Globus pallidus (tissue), 1 donor: Measurements from ENCODE around the gene TNIK.
A peak's percentile ranks its signal among the peaks of the same experiment; 100 is the strongest.

Experiments
- DNase-seq: peaks from one replicate; pipeline ENCODE4 v3.0.0-alpha.2; 2015; ENCODE audit warnings: low spot score

TNIK gene

DNA sequence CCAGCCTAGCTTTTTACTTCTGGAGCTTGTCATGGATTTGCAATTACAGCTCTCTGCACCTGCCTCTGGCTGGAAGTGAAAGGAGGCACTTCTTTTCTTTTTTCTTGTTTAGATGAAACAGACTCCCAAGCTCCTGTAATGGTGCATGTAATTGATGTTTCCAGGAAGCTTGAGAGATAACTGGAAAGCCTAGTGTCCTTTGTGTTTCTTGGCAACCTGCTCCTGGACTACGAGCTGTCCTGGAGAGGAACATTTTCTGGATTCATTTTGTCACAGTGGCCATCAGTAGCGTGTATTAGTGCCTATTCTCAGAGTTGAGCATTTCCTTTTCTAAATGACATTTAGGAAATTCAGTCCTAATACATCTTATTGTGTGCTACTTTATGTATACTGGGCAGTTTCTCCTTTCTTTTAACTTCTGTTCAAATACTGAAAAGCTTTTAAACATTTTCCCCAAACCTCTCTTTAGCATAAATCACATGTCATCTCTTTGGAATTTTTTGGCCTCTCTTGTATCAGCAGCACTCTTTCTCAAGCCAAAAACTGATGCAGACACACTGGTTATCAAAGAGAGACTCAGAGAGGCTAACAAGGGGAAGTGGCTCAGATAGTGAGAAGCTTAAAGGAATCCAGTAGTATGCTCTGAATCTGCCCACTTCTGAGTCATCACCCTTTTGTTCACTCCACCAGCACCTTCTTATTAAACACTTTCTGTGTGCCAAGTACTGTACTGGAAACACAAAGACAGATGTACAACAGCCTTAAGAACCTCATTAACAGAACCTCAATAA lies 371.0 kb downstream of the TNIK start:
- peak; percentile 17 for DNase-seq

- no peak for DNase-seq
These were observed 371.7 kb downstream of the TNIK start for GRCh38 chr3:171088496-171088895.

DNA sequence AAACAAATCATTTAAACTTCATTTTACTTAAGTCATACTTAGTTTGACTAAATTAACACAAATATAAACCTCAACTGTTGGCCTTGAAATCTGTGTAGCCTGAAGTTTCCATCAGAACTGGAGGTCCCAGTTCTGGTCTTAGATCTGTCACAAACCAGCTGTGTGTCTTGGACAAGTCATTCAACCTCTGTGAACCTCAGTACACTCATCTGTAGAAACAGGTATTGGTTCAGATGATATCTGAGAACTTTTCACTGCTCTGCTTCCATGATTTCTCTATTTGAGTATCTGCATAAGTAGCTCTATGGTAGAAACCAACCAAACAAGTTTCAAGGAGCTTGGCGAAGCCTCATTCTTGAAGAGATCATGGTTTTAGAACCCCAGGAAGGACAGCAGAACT lies 373.3 kb downstream of the TNIK start:
- no peak for DNase-seq

- DNase-seq = no peak
These were observed 382.9 kb downstream of the TNIK start for GRCh38 chr3:171077261-171077660.

GRCh38 chr3:171072432-171072831 lies 387.8 kb downstream of the TNIK start:
- DNase-seq = no peak

- no peak for DNase-seq
These were observed 391.5 kb downstream of the TNIK start for GRCh38 chr3:171068658-171069057.

GRCh38 chr3:171066206-171066605 lies 394.0 kb downstream of the TNIK start:
- DNase-seq = no peak

GRCh38 chr3:171065732-171066131 lies 394.5 kb downstream of the TNIK start:
- no peak for DNase-seq

DNA sequence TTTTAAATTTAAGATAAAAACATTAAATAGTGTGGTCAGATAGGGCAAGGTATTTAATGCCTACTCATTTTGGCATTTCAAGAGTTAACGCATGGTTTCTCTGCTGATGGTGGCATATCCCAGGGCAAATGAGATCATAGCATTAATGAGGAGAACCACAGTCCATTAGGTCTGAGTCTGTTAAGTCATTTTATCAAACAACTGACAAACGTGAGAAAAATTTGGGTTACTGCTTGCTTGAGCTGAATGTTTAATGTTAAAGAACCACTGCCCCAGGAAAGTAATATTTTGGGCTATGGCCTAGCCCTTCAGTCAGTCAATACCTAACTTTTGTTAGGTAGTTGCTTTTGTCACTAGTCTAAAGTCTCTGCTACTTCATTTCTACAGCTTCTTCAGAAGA lies 395.7 kb downstream of the TNIK start:
- no peak for DNase-seq

DNA sequence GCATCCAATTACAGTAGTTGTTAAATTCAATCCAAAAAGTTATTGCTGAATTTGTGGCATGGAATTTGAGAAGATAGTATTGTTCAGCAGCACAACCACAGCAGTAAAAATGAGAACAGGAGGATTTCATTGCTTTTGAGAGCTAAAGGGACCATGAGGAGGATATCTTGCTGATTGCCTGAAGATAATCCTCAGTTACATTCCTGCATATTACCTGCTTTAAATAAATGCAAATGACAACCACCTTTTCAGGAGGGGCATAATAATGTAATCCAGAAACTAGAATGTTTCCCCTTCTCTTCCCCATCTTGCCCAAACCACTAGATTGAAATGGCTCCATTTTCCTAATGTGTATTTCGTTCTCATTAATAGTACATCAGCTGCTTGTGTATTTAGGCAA lies 398.5 kb downstream of the TNIK start:
- DNase-seq = no peak

- no peak for DNase-seq
These were observed 400.2 kb downstream of the TNIK start for GRCh38 chr3:171059978-171060377.

DNA sequence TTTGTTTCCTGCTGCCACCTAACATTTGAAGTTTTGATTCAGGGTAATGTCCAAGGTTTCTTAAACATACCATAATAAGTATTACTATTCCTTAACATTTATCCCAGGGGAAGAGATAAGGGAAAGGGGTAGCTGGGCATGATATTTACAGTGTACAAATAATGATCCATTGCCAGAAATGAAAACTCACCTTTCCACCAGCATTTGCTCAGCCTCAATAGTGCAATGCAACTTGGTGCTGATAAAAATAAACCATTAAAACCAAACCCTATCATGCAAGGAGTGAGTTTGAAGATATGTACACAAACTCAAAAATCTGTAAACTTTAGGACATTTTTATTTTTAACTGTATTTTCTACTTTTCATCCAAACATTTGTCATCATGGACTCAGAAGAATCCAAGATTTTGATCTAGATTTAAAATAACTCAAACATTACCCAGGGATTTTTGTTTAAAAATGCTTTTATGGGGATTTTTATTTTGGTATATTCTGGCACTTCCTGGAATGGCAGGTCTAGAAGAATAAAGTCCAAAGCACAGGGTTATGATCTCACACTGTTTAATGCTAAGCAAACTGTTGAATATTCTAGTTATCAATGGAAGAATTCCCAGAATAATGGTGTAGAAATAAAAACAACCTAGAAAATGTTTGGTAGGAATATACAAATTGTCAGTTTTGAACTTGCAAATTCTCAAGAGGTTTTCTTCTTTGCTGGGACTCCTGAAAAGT lies 401.2 kb downstream of the TNIK start:
- DNase-seq = no peak

DNA sequence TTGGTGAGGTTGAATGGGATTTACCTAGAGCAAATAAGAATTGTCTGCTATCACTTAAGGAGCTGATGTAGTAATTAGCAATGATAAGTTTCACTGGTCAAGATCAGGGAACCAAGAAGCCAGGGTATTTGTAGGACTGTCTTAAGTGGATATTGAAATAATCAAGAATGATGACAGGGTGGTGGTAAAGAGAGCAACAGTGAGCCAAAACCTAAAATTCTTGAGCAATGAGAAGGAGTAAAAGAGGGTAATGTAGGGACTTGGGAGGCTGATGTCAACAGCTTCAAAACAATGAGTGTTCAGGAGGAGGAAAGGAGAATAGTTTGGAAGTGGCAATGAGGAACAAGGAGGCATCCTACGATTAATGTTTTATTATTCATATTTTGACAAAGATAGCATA lies 402.1 kb downstream of the TNIK start:
- no peak for DNase-seq

DNA sequence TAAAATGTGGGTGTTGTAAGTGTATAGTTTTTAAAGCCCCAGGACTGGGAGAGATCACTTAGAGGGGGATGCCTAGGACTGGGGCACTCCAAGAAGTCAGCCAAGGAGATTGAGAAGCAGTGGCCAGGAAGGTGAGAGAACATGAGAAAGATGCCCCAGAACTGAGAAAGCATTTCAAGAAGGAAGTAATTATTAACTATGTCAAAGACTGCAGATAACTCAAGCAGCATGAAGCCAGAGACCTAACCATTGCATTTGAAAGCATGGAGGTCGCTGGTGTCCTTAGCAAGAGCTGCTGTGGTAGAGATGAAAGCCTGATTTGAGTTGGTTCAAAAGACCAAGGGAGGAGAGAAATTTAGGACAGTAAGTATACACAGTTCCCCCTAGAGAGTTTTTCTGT lies 403.1 kb downstream of the TNIK start:
- DNase-seq = no peak

DNA sequence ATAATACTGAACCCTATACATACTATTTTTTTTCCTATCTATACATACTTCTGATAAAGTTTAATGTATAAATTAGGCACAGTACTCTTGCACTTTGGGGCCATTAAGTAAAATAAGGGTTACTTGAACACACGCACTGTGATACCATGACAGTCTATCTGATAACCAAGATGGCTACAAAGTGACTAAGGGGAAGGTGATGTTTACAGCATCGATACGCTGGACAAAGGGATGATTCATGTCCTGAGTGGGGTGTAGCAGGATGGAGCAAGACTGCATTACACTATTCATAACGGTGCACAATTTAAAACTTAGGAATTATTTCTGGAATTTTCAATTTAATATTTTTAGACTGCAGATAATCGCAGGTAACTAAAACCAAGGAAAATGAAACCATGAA lies 403.7 kb downstream of the TNIK start:
- DNase-seq = no peak

DNA sequence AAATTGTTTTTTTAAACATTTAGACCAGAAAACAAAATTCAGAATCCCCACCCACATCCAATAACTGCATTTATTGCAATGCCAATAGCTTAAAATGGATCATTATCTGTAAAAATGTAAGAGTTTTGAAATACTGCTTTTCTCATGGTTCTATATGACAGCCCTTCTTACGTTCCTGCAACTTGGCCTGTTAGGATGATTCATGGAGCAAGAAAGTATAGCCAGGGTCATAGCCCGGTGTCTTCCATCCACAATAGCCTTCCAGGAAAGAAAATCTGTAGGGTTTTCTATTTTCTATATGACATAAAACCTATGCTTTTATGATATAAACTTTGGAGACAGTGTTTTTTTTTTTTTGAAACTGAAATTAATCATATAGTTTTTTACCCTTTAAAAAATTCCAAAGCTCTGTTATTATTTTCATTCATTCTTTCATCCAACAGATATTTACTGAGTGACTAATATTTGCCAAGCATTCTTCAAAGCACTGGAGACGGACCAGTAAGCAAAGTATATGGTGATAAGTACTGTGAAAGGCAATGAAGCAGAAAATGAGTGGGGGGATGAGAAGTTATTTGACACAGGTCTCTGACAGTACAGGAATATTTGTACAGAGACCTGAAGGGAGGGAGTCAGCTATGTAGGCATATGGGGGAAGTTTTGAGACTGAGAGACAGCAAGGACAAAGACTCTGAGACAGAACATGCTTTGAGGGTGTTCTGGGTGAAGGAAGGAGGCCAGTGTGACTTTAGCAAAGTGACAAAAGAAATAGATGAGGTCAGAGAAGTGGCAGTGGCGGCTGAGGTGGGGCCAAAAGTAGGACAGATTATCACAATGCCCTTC lies 404.6 kb downstream of the TNIK start:
- no peak for DNase-seq

GRCh38 chr3:171054921-171055320 lies 405.3 kb downstream of the TNIK start:
- DNase-seq = no peak

GRCh38 chr3:171054231-171054630 lies 406.0 kb downstream of the TNIK start:
- no peak for DNase-seq

DNA sequence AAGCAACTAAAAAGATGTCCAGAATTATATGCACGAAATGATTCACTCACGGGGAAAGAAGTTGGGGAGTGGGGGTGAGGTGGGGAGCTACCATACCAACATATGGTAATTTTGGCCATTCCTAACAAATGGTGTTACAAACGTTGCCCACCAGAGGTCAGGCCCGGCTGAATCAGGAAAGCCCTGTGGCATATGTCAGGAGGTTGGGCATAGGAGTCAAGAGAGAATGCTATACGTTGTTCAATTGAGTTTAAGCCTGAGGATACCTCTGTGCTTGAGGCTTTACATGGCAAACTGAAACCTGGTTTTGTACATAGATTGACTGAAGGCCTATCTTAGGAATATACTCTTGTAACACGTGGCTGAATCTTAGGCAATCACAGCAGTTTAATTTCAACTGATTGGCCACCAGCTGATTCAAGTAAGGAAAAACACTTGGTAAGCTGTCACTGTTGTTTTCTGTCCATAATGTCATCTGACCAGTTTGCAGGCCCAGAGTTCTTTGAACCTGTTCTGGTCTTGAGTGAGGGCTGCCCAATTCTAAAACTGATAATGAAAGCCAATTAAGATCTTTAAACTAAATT lies 410.3 kb downstream of the TNIK start:
- peak; percentile 70 for DNase-seq

- DNase-seq = no peak
These were observed 413.4 kb downstream of the TNIK start for GRCh38 chr3:171046760-171047159.

DNA sequence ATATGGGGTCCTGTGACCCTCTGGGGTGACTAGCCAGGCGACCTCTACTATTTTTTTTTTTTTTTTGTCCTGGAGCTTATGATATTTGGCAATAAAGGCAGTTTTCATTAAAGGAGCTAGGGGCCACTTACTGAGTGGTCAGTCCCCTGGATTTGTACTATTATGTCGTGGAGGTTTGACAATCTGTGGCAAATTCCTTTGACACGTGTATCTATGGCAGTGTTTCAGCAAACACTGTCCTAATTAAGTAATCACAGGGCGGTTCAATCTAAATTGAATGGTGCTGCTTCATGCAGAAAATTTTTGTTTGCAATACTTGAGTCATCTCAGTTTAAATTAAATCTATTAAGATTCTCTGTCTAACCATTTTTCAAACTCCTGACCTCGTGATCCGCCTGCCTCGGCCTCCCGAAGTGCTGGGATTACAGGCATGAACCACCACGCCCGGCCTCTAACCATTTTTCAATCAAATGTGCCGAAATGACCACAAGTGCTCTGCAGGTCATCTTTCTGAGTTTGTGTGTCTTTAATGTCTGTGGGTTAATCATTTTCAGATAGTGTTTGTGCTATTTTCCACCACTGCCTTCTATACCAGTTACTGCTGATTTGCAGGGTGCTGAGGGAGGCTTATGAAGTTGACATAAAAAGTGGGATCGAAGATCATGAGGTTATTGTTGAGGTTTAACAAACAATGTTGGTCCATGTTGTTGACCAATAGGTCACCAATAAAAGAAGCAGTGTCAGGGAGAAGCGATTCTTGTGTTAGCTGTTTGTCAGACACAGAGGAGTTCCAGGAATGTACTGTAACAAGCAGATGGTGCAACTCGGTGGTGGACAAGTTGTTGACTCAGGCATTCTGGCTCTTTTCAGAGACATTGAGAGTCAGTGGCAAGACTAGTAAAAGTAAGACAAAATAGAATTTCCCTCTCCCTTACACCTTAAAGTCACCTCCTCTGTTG lies 415.1 kb downstream of the TNIK start:
- no peak for DNase-seq
